SHP77 treated with DMSO at 0.1 percent for 48 hours (cell line): Measurements from ENCODE around the gene DDX50.
"Not testable (repeated sequence)": the region's sequence is repeated elsewhere in the genome, so short reads cannot be mapped to it uniquely, and the experiment has no call there.

Source experiments
- DNase-seq: peaks from one replicate; lab custom pipeline; 2025; lab: John Stamatoyannopoulos, UW

DDX50 gene

DNA sequence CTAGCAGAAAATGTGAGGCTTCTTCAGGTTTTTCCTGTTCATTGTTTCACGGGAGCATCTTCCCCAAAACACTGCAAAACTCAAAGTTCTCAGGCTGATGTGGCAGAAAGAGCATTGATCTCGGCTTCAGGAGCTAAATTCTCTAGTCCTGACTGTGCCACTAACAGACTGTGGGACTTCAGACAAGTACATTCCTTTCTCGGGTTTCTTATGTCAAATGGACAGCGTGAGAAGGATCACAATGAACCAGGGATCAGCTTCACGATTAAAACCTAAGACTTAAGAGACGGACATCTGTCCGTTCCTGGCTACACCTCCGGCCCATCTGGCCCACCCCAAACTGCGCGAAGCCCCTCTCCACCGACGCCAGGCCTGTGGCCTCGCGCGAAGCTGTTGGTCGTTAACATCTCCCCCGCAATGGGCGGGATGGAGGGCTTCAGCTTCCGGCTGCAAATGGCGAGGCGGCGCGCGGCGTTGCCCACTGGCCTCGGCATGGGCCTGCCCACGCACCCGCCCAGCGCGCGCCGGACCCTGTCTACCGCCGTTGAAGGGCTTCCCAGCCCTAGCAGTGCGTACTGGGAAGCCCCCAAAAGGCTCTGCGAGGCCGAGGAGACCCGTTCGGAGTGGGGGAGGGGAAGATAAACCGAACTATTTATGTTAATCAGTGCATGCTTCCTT is 549 bp upstream of the DDX50 start:
- no peak for DNase-seq

DNA sequence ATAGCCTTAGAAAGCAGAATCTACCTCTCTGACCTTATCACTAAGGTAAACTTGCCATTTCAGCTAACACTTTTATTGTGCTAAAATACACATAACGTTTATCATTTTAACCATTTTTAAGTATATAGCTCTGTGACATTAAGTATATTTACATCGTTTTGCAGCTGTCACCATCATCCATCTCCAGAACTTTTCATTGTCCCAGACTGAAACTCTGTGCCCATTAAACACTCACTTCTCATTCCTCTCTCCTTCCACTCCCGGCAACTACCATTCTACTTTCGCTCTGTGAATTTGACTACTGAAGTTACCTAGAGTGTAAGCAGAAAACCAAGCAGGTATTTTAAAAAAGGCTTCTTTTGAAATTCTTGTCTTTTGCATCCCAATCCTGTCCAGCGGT is 1.3 kb downstream of the DDX50 start:
- no peak for DNase-seq

DNA sequence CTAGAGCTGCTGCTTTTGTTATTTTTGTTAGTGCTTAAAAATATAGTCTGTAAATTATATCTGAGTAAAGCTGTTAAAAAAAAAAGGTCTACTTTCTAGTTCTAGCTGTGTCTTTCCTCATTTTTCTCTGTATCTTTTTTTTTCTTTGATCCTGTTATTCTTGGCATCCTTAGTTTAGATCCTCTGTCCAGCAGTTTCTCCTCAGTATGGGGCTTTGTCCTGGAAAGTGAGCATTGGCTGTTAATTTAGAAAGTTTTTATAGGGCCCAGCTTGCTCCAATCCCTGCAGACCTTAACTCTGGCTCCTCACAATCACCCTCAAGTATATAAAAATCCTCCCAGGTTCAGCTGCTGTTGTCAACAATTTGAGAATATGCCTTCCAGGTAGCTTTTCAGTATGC is 23.5 kb downstream of the DDX50 start:
- no peak for DNase-seq

DNA sequence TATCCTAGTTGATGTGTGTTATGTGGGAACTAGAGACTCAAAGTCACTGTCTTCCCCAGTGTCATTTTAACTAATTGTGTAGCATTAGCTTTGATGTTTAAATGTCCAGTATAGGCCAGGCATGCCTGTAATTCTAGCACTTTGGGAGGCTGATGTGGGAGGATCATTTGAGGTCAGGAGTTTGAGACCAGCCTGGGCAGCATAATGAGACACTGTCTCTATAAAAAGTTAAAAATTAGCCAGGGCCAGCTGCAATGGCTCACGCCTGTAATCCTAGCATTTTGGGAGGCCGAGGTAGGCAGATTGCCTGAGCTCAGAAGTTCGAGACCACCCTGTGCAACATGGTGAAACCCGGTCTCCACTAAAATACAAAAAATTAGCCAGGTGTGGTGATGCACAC is 24.4 kb downstream of the DDX50 start:
- DNase-seq = no peak

DNA sequence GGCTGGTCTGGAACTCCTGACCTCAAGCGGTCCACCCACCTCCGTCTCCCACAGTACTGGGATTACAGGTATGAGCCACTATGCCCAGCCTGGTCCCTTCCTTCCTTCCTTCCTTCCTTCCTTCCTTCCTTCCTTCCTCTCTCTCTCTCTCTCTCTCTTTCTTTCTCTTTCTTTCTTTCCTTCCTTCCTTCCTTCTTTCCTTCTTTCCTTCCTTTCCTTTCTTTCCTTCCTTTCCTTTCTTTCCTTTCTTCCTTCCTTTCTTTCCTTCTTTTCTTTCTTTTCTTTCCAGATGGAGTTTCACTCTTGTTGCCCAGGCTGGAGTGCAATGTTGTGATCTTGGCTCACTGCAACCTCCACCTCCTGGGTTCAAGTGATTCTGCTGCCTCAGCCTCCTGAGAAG is 28.0 kb downstream of the DDX50 start:
- not testable (repeated sequence) for DNase-seq

DNA sequence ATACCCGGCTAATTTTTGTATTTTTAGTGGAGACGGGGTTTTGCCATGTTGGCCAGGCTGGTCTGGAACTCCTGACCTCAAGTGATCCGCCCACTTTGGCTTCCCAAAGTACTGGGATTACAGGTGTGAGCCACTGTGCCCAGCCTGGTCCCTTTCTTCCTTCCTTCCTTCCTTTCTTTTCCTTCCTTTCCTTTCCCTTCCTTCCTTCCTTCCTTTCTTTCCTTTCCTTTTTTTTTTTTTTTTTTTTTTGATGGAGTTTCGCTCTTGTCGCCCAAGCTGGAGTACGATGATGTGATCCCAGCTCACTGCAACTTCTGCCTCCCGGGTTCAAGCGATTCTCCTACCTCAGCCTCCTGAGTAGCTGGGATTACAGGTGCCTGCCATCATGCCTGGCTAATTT is 28.8 kb downstream of the DDX50 start:
- not testable (repeated sequence) for DNase-seq

DNA sequence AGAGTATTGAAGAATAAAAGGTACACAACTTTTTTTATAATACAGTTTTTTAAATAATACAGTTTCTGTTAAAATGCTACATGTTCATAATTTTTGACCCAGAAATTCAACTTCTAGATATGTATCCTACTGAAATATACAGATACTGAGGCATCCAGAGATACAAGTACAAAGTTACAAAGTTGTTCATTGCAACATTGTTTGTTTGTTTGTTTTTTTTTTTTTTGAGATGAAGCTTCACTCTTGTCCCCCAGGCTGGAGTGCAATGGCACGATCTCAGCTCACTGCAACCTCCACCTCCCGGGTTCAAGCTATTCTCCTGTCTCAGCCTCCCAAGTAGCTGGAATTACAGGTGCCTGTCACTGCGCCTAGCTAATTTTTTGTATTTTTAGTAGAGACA is 31.7 kb downstream of the DDX50 start:
- not testable (repeated sequence) for DNase-seq

DNA sequence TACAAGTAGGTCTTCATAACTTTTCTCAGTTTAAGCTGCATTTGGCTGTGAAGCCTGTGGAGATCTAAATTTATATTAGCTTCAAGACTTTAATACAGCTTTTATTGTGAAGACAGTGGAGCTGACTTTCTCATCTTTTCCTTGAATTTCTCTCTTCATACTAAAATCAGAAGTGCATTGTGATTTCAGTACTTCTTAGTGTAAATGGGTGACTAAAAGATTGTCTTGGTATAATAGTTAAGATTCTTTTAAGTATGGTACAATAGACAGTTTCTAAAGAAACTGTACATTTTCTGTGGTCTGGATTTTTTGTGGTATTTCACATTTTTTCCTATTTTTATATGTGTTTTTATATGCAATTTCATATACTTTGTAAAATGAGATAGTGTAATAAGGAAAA is 33.9 kb downstream of the DDX50 start:
- DNase-seq = no peak

DNA sequence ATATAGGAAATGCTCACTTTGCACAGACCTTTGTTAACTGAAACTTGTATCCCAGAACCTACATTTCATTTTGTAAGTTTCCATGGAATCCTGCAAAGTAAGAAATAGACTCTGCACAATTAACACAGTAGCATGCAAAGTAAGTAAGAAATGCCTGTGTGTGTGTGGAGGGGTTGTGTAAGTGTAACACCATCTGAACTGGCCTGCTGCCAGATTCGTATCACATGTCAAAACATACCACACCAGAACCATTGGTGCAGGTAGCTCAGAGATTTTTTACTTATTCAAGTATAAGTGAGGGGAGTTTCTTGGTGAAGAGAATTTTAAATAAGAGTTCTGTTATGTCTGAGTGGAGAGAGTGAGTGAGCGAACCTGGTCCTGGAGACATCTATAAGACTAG is 37.0 kb downstream of the DDX50 start:
- DNase-seq = no peak

DNA sequence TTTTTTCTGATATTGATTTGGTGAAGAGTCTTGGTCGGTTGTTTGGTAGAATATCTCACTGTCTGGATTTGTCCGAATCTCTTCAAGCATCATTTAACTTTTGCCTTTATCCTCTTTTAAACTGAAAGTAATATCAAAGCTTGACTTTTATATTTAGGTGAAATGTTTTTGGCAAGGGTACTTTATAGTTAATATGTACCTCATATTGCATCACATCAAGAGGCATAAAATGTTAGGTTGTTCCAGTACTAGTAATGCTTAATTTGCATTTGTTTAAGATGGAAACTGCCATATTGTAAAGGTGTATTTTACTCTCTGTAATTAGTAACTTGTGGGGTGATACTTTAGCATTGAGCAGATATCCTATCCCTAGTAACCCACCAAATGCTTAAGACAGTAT is 37.8 kb downstream of the DDX50 start:
- no peak for DNase-seq

DNA sequence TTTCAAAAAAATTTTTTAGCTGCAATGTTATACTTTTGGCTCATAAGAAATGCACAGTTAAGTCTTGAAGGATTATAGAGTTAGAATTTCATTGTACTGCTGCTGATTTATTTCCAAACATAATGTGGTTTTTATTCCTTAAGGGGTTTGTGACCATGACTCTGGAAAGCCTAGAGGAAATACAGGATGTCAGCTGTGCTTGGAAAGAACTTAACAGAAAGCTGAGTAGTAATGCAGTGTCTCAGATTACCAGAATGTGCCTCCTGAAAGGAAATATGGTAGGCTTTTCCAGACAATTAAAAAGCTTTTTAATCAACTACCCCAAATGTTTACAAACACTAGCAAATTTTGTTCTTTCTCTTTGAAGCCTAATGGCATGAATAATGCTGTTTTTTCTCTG is 39.8 kb downstream of the DDX50 start:
- DNase-seq = not testable (repeated sequence)

DNA sequence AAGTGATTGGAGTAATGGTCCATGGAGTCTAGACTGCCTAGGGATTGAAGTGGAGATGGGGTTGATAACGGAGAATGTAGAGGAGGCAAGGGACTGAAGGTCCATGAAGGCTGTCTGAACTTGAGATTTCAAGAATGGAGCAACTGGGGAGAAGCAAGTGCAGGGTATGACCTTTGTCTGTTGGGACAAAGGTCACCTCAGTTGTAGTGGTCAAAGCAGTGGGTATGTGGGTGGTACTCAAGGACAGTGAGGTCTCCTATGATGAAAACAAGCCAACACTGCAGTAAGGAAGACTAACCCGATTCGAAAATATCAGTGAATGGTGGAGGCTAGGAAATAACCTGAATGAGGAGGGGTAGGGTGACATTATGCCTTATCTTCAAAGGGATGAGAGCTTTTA is 49.5 kb downstream of the DDX50 start:
- DNase-seq = no peak

DNA sequence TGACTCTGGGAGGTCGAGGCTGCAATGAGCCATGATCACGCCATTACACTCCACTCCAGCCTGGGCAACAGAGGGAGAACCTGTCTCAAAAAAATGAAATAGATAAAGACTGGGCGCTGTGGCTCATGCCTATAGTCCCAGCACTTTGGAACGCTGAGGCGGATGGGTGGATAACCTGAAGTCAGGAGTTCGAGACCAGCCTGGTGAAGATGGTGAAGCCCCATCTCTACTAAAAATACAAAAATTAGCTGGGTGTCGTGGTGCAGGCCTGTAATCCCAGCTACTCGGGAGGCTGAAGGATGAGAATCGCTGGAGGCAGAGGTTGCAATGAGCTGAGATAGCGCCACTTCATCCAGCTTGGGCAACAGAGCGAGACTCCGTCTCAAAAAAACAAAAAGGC is 53.8 kb downstream of the DDX50 start:
- no peak for DNase-seq

DNA sequence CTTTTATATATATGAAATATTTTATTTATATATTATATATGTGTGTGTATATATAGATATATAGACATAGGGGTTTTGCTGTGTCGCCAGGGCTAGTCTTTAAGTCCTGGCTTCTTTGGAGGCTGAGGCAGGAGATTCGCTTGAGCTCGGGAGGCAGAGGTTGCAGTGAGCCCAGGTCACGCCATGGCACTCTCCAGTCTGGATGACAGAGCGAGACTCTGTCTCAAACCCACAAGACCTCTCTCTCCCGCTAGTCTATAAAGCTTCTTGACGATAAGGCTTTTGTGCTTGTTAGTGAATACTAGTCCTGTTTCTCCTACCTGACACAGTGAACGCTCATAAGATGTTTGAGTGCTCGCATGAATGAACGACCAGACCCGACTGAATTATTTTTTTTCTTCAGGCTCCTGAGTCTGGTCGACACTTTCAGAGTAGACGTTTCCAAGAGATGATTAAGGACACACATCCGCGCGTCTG is 54.3 kb downstream of the DDX50 start:
- DNase-seq = no peak

DNA sequence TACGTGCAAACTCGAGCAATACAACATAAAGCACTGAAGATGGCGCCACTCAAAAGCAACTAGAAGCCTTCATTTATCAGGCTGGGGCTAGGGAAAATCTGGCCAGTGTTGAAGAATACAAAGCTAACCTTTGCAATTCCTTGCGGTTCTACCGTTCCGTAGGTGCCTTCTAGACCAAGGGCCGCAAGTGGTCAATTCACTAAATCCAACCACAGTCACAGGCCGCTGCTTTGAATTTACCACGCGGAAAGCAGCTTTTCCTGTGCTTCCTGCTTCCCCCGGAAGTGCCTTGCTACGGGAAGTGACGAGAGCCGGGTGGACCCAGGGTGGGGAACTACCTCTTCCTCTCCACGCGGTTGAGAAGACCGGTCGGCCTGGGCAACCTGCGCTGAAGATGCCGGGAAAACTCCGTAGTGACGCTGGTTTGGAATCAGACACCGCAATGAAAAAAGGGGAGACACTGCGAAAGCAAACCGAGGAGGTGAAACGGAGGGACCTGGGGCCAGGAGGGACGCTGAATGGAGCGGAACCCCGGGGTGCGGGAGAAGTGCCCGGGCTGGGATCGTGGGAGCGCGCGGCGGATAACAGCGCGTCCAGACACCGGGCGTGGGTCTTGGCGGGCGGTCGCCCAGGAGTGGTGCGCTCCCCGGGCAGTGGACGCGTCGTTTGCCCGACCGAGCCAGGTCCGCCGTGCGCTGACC is 54.9 kb downstream of the DDX50 start, which contains the start of gene DDX21:
Gene DDX21 (plus strand): TSS at position 339 of the 701 bp plus-strand sequence. CDS start 56 bp downstream, at position 395.
- DNase-seq = peak; percentile 64

DNA sequence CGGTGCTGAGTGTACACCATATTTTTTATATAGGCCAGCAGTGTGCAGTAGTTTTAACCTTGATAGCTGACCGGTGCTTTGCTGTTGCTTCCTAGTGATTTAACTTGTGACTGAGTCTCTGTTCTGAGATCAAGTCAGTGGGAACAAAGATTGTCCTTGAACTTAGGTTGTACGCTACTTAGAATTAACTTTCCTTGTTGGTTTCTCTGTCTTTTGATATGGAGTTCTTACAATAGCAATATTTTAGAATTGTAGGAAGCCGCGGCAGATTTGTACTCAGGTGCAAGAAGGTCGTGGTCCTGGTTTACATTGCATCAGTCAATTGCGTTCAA is 56.1 kb downstream of the DDX50 start:
- DNase-seq = no peak

DNA sequence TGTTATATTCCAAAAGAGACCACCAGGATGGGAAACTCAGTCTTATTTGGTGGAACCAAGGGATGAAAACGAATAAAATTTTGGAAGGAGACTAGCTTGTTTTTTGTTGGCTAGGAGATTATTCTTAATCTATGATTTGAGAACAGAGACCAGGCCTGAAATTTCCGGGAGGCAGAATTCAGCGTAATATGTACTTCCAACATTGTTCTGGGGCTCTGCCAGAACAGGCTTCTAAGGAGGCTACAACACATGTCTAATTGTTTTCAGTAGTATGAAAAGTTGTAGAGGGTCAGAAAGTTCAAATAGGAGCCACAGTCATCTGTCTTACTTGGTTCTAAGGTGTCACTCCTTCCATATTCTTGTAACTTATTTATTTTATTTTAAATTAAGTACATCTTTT is 56.5 kb downstream of the DDX50 start:
- DNase-seq = no peak

DNA sequence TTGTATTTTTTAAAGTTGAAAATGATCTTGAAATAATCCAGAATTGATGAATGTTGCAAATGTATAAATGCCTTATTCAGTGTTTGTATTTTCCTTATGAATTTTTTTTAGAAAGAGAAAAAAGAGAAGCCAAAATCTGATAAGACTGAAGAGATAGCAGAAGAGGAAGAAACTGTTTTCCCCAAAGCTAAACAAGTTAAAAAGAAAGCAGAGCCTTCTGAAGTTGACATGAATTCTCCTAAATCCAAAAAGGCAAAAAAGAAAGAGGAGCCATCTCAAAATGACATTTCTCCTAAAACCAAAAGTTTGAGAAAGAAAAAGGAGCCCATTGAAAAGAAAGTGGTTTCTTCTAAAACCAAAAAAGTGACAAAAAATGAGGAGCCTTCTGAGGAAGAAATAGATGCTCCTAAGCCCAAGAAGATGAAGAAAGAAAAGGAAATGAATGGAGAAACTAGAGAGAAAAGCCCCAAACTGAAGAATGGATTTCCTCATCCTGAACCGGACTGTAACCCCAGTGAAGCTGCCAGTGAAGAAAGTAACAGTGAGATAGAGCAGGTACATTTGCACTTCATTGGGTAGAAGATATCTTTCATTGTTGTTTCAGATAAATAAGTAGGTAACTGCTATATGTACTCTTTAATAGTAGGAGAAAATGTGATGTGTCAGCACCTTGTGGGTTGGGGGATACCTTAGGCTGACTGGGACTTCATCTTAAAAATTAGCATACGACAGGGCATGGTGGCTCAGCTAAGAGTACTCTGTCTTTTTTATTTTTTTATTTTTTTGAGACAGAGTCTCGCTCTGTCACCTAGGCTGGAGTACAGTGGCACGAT is 58.8 kb downstream of the DDX50 start:
- DNase-seq = no peak

DNA sequence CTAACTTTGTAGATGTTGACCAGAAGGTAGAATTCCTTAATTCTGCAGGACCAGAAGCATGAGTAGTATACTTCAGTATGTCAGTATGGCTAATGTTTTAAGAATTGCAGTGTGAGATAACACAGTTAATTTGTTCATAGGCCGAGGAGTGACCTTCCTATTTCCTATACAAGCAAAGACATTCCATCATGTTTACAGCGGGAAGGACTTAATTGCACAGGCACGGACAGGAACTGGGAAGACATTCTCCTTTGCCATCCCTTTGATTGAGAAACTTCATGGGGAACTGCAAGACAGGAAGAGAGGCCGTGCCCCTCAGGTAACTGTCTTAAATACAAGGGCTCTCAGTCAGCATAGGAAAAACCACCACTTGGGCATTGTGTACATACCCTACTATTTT is 62.0 kb downstream of the DDX50 start:
- no peak for DNase-seq

DNA sequence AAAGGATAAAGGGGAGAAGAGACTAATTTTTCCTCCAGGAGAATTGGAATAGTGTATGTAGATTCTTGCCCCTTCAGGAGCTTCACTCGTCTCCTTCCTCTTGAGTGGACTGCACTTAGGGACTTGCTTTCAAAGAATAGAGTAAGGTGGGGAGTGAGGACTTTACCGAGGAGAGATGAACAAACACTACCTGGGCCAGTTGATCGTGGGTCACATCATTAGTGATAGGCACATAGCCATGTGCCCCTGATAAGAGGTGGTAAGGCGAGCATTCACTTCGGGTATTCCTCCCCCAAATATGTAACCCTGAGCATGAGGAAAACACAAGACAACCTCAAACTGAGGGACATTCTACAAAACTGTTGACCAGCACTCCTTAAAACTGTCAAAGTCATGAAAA is 72.9 kb downstream of the DDX50 start:
- no peak for DNase-seq

DNA sequence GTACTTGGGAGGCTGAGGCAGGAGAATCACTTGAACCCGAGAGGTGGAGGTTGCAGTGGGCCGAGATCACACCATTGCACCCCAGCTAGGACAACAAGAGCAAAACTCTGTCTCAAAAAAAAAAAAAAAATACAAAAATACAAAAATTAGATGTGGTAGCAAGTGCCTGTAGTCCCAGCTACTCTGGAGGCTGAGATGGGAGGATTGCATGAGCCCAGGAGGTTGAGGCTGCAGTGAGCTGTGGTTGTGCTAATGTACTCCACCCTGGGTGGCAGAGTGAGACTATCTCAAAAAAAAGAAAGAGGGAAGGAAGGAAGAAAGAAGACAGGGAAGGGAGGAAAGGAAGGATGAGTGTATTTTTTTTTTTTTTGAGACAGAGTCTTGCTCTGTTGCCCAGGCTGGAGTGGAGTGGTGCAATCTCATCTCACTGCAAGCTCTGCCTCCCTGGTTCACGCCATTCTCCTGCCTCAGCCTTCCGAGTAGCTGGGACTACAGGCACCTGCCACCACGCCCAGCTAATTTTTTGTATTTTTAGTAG is 74.9 kb downstream of the DDX50 start:
- DNase-seq = not testable (repeated sequence)

DNA sequence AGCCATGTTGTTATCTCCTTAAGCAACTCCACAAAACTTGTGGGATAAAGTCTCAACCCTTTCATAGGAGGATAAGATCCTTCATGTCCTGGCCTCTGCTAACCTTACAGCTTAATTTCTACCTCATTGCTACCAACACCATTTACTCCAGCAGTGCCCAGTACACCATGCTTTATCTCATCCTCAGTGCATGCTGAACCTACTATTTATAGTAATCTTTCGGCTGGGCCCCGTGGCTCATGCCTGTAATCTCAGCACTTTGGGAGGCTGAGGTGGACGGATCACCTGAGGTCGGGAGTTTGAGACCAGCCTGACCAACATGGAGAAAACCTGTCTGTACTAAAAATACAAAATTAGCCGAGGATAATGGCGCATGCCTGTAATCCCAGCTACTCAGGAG is 78.6 kb downstream of the DDX50 start:
- not testable (repeated sequence) for DNase-seq

DNA sequence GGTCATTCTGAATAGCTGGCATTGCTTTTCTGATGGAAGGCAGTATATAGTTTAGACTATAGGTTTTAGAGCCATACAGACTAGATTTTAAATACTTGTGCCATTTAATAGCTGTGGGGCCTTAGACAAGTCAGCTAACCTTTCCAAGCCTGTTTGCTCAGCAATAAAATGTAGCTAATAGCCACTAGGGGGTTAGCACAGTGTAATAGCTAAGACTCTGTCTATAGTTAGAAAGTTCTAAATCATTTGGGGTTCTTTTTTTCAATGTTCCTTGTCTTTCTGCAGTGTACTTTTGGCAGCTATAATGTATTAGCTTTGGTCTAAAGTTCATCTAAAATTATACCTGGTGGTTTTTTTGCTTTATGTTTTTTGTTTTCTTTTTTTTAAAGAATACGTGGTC is 80.0 kb downstream of the DDX50 start:
- DNase-seq = no peak
